Right lobe of liver (tissue), 6 donors: ENCODE measurements around the gene C1orf216. TPM values are rescaled to one million over a fixed set of nuclear protein-coding genes. Genes with fewer than 3 reads are reported as not detected.
"Not testable (repeated sequence)": the region's sequence is repeated elsewhere in the genome, so short reads cannot be mapped to it uniquely, and the experiment has no call there.

ENCODE experiments used
- ATAC-seq, 4 donors: fragments of 200-7000 bp; cut with Tn5 transposase; one replicate each; pipeline ENCODE4 v1.9.1; 2020; ENCODE audit warnings: mild to moderate bottlenecking in 4 of 4, moderate library complexity in 4 of 4
- DNase-seq, 3 donors: peaks; one replicate each; pipeline ENCODE4 v3.0.0-alpha.2; 2020
- H3K27ac ChIP-seq, 3 donors: fragments of 200-600 bp; one replicate each; pipeline ENCODE4 v1.8.0; 2022
- H3K27me3 ChIP-seq, 2 donors: fragments of 200-600 bp; one replicate each; pipeline ENCODE4 v1.8.0; 2022
- H3K36me3 ChIP-seq, 4 donors: fragments of 200-600 bp; sonication (generic) in 1 of 4; one replicate each; pipeline versions ENCODE4 v1.5.1 to v1.8.0; 2017 to 2022; ENCODE audit warnings: control low read depth in 1 of 4
- H3K4me1 ChIP-seq, 4 donors: fragments of 200-600 bp; sonication (generic) in 1 of 4; one replicate each; pipeline versions ENCODE4 v1.5.1 to v1.8.0; 2017 to 2022; ENCODE audit warnings: control low read depth in 1 of 4
- H3K4me3 ChIP-seq, 3 donors: fragments of 200-600 bp; one replicate each; pipeline ENCODE4 v1.8.0; 2022
- H3K9me3 ChIP-seq, 4 donors: fragments of 200-600 bp; sonication (generic) in 1 of 4; one replicate each; pipeline versions ENCODE4 v1.5.1 to v1.8.0; 2017 to 2022; ENCODE audit warnings: control low read depth in 1 of 4
- CTCF ChIP-seq, 4 donors: fragments of 200-600 bp in 3 of 4; fragments of 450-650 bp in 1 of 4; IDR thresholded peaks; one replicate each; pipeline versions ENCODE4 v1.5.1 to v1.8.0; 2016 to 2022; ENCODE audit warnings: antibody characterized with exemption in 4 of 4, mild to moderate bottlenecking in 2 of 4
- POLR2A ChIP-seq: fragments of 450-650 bp; IDR thresholded peaks from one replicate; pipeline ENCODE4 v1.6.1; 2017; ENCODE audit warnings: antibody characterized with exemption, mild to moderate bottlenecking
- WGBS: methylation state at CpG from one replicate; pipeline ENCODE4 v1.1.6; 2018; ENCODE audit warnings: low coverage, low lambda C conversion rate; ENCODE audit not compliant: insufficient coverage; ENCODE audit errors: missing lambda C conversion rate; 5-methylcytosine and 5-hydroxymethylcytosine counted together
- intact Hi-C, 2 donors: fragments of 100-400 bp; cut with DNase I; formaldehyde crosslinking; loops; one replicate each; pipeline versions ENCODE4 v1.11.2 to v1.14.1; 2022
- total RNA-seq, 6 experiments: library from RNA; depleted of rRNA in 2 of 6; stranded (reverse); fragments of >200 nt in 2 of 6; fragmentation: NEBNext Ultra II Directional in 3 of 6; extraction: Animal tissue kit (Norgen Biotek cat#: 25700) in 3 of 6; gene quantifications; one replicate each; pipeline versions ENCODE4 v1.1.0 to v1.2.4, GENCODE V29; 2016 to 2023
- donor health status: DM: no; HTN: yes; CAD: no.
- donor health status: DM: no; HTN: no; CAD: no.
- donor health status: DM: no; HTN: no; CAD: no.
- donor health status: DM: no; HTN: yes; CAD: no.
- donor health status: DM: no; HTN: yes; CAD: no.

The C1orf216 gene
- total RNA-seq, 6 experiments from 2014 or later = 2.2 to 4.2 (median 3.6) TPM

DNA sequence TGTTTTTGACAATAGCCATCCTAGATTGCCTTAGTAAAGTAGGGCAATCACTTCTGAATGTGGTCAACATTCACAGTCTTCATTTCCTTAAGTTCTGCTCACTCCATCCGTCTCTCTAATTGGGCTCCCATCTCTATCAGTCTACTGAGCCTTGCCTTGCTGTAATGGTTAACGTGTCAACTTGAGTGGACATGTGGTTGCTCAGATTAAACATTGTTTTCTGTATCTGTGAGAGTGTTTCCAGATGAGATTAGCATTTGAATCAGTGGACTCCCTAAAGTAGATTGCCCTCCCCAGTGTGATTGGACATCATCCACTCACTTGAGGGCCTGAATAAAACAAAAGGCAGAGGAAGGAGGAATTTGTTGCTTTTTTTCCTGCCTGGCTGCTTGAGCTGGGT, 26.4 kb downstream of the C1orf216 start:
- Histone ChIP-seq H3K4me3 (no peak overlapping the region), H3K27ac (no peak overlapping the region), H3K36me3 (no peaks in the 10 kb centered on the region), H3K4me1 (no peaks in the 10 kb centered on the region), H3K9me3 (no peaks in the 10 kb centered on the region), H3K27me3 (no peaks in the 10 kb centered on the region)
- DNase-seq (no peak), ATAC-seq (no peak)
- WGBS = 65% methylated on average over 2 of the region's 2 CpGs
- TF ChIP-seq POLR2A = no peak
- TF ChIP-seq CTCF (IDR thresholded peaks at IDR 0.05) = no peak
- intact Hi-C loops = no loop called here

DNA sequence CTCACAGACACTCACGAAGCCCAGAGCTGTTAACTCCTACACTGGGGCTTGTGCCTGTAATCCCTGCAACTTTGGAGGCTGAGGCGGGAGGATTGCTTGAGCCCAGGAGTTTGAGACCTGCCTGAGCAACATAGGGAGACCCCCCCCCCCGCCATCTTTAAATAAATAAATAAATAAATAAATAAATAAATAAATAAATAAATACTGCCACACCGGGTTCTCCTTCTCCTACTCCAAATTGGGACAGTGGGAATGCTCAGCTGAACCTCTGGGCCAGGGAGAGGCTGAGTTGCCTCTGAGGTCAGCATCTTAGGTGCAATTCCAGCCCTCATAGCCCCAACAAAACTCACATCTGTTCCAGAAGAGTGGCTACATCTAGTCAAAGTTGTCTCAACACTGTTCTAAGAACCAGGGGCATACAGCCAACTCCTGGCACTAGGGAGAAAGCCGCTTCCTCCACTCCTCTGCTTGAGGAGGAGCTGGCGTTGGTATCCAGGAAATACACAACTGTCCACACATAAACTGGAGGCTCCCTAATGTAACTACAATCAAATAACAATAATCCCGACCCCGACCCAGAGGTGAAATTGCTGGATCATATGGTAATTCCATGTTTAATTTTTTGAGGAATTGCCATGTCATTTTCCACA, 27.0 kb downstream of the C1orf216 start:
- DNase-seq (no peak), ATAC-seq (no peak)
- WGBS = 57% methylated on average over 5 of the region's 8 CpGs
- Histone ChIP-seq H3K4me1 (no peaks in the 10 kb centered on the region), H3K4me3 (no peak overlapping the region), H3K9me3 (no peaks in the 10 kb centered on the region), H3K27me3 (no peaks in the 10 kb centered on the region), H3K36me3 (no peaks in the 10 kb centered on the region), H3K27ac (no peak overlapping the region)
- intact Hi-C loops = no loop called here
- no peak for TF ChIP-seq POLR2A
- TF ChIP-seq CTCF (IDR thresholded peaks at IDR 0.05) = no peak

DNA sequence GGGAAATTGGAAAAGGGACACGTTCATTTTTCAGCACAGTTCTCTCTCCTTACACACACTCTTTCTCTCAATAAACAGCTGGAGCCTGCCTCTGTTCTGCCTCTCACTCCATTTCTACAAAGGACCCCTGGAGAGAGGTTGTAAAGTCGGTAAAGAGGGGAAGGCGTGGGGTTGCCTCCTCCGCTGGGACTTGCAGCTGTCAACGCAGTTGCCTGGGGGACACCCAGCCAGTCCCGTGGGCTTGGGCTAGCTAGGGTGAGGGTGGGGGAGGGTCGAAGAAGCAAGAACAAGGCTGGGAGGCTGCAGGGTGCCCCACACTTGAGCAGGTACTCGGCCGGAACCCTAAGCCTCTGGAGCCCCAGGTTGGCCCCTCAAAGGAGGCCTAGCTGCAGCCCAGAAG, 27.6 kb downstream of the C1orf216 start:
- intact Hi-C loops = no loop called here
- Histone ChIP-seq H3K4me3 (no peak overlapping the region), H3K27ac (no peak overlapping the region), H3K27me3 (no peaks in the 10 kb centered on the region), H3K4me1 (no peaks in the 10 kb centered on the region), H3K36me3 (no peaks in the 10 kb centered on the region), H3K9me3 (no peaks in the 10 kb centered on the region)
- 23% methylated on average over 5 of the region's 9 CpGs for WGBS
- ATAC-seq (no peak), DNase-seq (no peak)
- TF ChIP-seq POLR2A (no peak), CTCF (IDR thresholded peaks at IDR 0.05) (no peak)

DNA sequence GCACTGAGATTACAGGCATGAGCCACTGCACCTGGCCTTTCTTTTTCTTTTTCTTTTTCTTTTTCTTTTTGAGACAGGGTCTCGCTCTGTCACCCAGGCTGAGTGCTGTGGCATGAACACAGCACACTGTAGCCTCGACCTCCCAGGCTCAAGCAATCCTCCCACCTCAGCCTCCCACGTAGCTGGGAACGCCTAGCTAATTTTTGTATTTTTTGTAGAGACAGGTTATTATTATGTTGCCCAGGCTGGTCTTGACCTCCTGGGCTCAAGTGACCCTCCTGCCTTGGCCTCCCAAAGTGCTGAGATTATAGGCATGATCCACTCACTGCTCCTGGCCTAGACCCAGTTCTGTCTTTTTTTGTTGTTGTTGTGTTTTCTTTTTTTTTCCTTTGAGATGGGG, 28.6 kb downstream of the C1orf216 start:
- intact Hi-C loops, H3K36me3 ChIP-seq, H3K4me1 ChIP-seq, H3K27me3 ChIP-seq, DNase-seq, H3K9me3 ChIP-seq, ATAC-seq, H3K4me3 ChIP-seq, H3K27ac ChIP-seq: not testable (repeated sequence)
- 83% methylated on average over 4 of the region's 4 CpGs for WGBS

GRCh38 chr1:35688161-35688560, 30.5 kb downstream of the C1orf216 start:
- WGBS = 75% methylated on average over 5 of the region's 5 CpGs
- Histone ChIP-seq H3K4me3 (no peak overlapping the region), H3K27ac (no peak overlapping the region), H3K9me3 (no peaks in the 10 kb centered on the region), H3K4me1 (no peaks in the 10 kb centered on the region), H3K27me3 (no peaks in the 10 kb centered on the region), H3K36me3 (no peaks in the 10 kb centered on the region)
- intact Hi-C loops = no loop called here
- ATAC-seq (no peak), DNase-seq (no peak)
- TF ChIP-seq CTCF (IDR thresholded peaks at IDR 0.05) (no peak), POLR2A (no peak)
